BLaER1 (cell line): ENCODE results near the gene SULT4A1.

Source experiments
- H3K27ac ChIP-seq: shearing (Covaris generic); formaldehyde crosslinking; 2 replicates; pipeline ENCODE4 v1.8.1; 2022
- H3K27me3 ChIP-seq: shearing (Covaris generic); formaldehyde crosslinking; 2 replicates; pipeline ENCODE4 v1.8.1; 2022
- H3K36me3 ChIP-seq: shearing (Covaris generic); formaldehyde crosslinking; 2 replicates; pipeline ENCODE4 v1.8.1; 2022
- H3K4me1 ChIP-seq: shearing (Covaris generic); formaldehyde crosslinking; 2 replicates; pipeline ENCODE4 v1.8.1; 2022
- H3K4me2 ChIP-seq: shearing (Covaris generic); formaldehyde crosslinking; 2 replicates; pipeline ENCODE4 v1.8.1; 2022
- H3K4me3 ChIP-seq: shearing (Covaris generic); formaldehyde crosslinking; 2 replicates; pipeline ENCODE4 v1.8.1; 2022
- H3K9ac ChIP-seq: shearing (Covaris generic); formaldehyde crosslinking; 2 replicates; pipeline ENCODE4 v1.8.1; 2022
- H3K9me3 ChIP-seq: shearing (Covaris generic); formaldehyde crosslinking; 2 replicates; pipeline ENCODE4 v1.8.1; 2022
- H4K20me1 ChIP-seq: shearing (Covaris generic); formaldehyde crosslinking; 2 replicates; pipeline ENCODE4 v1.8.1; 2022
- Cebpa-rat ChIP-seq: shearing (Covaris generic); IDR thresholded peaks from 2 replicates; pipeline ENCODE4 v1.8.1; 2022

Gene SULT4A1

GRCh38 chr22:43867839-43868635 lies 5.7 kb upstream of the SULT4A1 start:
- Histone ChIP-seq H3K27me3 (no peaks in the 10 kb centered on the region), H3K27ac (no peak overlapping the region), H3K4me1 (no peaks in the 10 kb centered on the region), H3K9ac (no peak overlapping the region), H3K4me3 (no peak overlapping the region), H3K9me3 (no peaks in the 10 kb centered on the region), H3K36me3 (no peaks in the 10 kb centered on the region), H4K20me1 (no peaks in the 10 kb centered on the region), H3K4me2 (no peak overlapping the region)
- TF ChIP-seq Cebpa-rat, result no peak

DNA sequence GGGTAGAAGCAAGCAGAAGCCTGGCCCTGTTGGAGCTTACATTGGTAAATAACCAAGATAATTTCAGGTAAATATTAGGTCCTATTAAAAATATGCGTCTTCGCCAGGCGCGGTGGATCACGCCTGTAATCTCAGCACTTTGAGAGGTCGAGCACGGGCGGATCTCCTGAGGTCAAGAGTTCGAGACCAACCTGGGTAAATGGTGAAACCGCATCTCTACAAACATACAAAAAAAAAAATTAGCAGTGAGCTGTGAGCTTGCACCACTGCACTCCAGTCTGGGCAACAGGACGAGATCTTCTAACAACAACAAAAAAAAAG lies 529 bp upstream of the SULT4A1 start:
- Histone ChIP-seq H3K4me3 (no peak overlapping the region), H3K4me2 (no peak overlapping the region), H3K9ac (no peak overlapping the region), H4K20me1 (no peaks in the 10 kb centered on the region), H3K27me3 (no peaks in the 10 kb centered on the region), H3K4me1 (0 out of 2 replicates have a peak, but pooled peaks cover 6% of the 10 kb centered on the region), H3K9me3 (no peaks in the 10 kb centered on the region; the same call in 1 of the 2 replicates), H3K36me3 (no peaks in the 10 kb centered on the region), H3K27ac (no peak overlapping the region)
- no peak for TF ChIP-seq Cebpa-rat

DNA sequence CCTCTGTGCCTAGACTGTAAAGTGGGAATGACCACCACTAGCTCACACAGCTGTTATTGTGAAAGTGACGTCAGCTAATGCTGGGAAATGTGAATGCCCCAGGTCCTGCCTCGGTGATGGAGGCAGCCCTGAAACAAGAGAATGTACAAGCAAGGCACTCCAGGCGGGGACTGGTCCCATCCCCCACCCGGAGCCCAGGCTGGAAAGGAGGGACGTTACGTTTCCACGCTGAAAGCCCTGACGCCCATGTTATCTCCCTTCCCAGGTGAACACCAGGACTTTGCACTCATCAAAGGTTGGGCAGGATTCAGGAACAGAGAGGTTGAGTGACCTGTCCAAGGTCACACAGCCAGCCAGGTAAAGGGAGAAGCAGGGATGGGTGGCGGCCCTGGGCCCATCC lies 784 bp downstream of the SULT4A1 start:
- 0 out of 2 replicates have a peak, but pooled peaks cover 12% of the 10 kb centered on the region for H3K4me1 ChIP-seq
- no peak overlapping the region for H3K27ac ChIP-seq
- no peaks in the 10 kb centered on the region for H3K27me3 ChIP-seq
- no peak overlapping the region for H3K9ac ChIP-seq
- no peaks in the 10 kb centered on the region for H4K20me1 ChIP-seq
- peaks cover 8% of the 10 kb centered on the region for H3K9me3 ChIP-seq
- H3K4me3 ChIP-seq, result no peak overlapping the region
- no peak overlapping the region for H3K4me2 ChIP-seq
- H3K36me3 ChIP-seq, result no peaks in the 10 kb centered on the region
- TF ChIP-seq Cebpa-rat, result no peak

GRCh38 chr22:43860831-43861230 lies 1.5 kb downstream of the SULT4A1 start:
- no peak for TF ChIP-seq Cebpa-rat
- H3K4me2 ChIP-seq, result no peak overlapping the region

GRCh38 chr22:43860126-43860525 lies 2.2 kb downstream of the SULT4A1 start:
- H3K27ac ChIP-seq, result no peak overlapping the region
- no peaks in the 10 kb centered on the region for H3K27me3 ChIP-seq
- TF ChIP-seq Cebpa-rat, result no peak
- H3K9ac ChIP-seq, result no peak overlapping the region
- H4K20me1 ChIP-seq, result no peaks in the 10 kb centered on the region
- peaks cover 13% of the 10 kb centered on the region for H3K9me3 ChIP-seq
- H3K4me2 ChIP-seq, result no peak overlapping the region
- H3K4me1 ChIP-seq, result peaks cover 18% of the 10 kb centered on the region; the same call in 1 of the 2 replicates
- no peaks in the 10 kb centered on the region for H3K36me3 ChIP-seq
- H3K4me3 ChIP-seq, result no peak overlapping the region

More at GRCh38 chr22:43860831-43861230, 1.5 kb downstream of the SULT4A1 start:
- peaks cover 17% of the 10 kb centered on the region; the same call in 1 of the 2 replicates for H3K4me1 ChIP-seq
- no peak overlapping the region for H3K27ac ChIP-seq
- H3K27me3 ChIP-seq, result no peaks in the 10 kb centered on the region
- H3K36me3 ChIP-seq, result no peaks in the 10 kb centered on the region
- peaks cover 13% of the 10 kb centered on the region for H3K9me3 ChIP-seq
- no peaks in the 10 kb centered on the region for H4K20me1 ChIP-seq
- H3K9ac ChIP-seq, result no peak overlapping the region
- H3K4me3 ChIP-seq, result no peak overlapping the region

GRCh38 chr22:43859621-43860020 lies 2.7 kb downstream of the SULT4A1 start:
- no peak overlapping the region for H3K9ac ChIP-seq
- no peaks in the 10 kb centered on the region for H4K20me1 ChIP-seq
- no peak for TF ChIP-seq Cebpa-rat
- no peak overlapping the region for H3K4me3 ChIP-seq
- H3K36me3 ChIP-seq, result no peaks in the 10 kb centered on the region
- H3K27ac ChIP-seq, result no peak overlapping the region
- H3K27me3 ChIP-seq, result no peaks in the 10 kb centered on the region
- peaks cover 18% of the 10 kb centered on the region; the same call in 1 of the 2 replicates for H3K4me1 ChIP-seq
- peaks cover 13% of the 10 kb centered on the region for H3K9me3 ChIP-seq
- no peak overlapping the region for H3K4me2 ChIP-seq

- no peak for TF ChIP-seq Cebpa-rat
- Histone ChIP-seq H3K27ac (no peak overlapping the region), H3K4me1 (peaks cover 18% of the 10 kb centered on the region; the same call in 1 of the 2 replicates), H3K36me3 (no peaks in the 10 kb centered on the region), H4K20me1 (no peaks in the 10 kb centered on the region), H3K9me3 (peaks cover 13% of the 10 kb centered on the region), H3K4me3 (no peak overlapping the region), H3K27me3 (no peaks in the 10 kb centered on the region), H3K9ac (no peak overlapping the region), H3K4me2 (no peak overlapping the region)
Observed at GRCh38 chr22:43859176-43859575, 3.1 kb downstream of the SULT4A1 start.

- Histone ChIP-seq H3K9ac (no peak overlapping the region), H3K4me2 (no peak overlapping the region; the same call in 1 of the 2 replicates), H3K9me3 (peaks cover 13% of the 10 kb centered on the region), H3K27ac (no peak overlapping the region), H4K20me1 (no peaks in the 10 kb centered on the region), H3K36me3 (no peaks in the 10 kb centered on the region), H3K27me3 (no peaks in the 10 kb centered on the region), H3K4me3 (no peak overlapping the region), H3K4me1 (peaks cover 24% of the 10 kb centered on the region)
- no peak for TF ChIP-seq Cebpa-rat
Observed at GRCh38 chr22:43858156-43858895, 4.0 kb downstream of the SULT4A1 start.

- H4K20me1 ChIP-seq, result no peaks in the 10 kb centered on the region
- H3K4me2 ChIP-seq, result no peak overlapping the region
- H3K27ac ChIP-seq, result no peak overlapping the region
- no peaks in the 10 kb centered on the region for H3K36me3 ChIP-seq
- H3K27me3 ChIP-seq, result no peaks in the 10 kb centered on the region
- H3K4me1 ChIP-seq, result peaks cover 34% of the 10 kb centered on the region
- H3K9me3 ChIP-seq, result peaks cover 13% of the 10 kb centered on the region
- H3K9ac ChIP-seq, result no peak overlapping the region
- no peak for TF ChIP-seq Cebpa-rat
- no peak overlapping the region for H3K4me3 ChIP-seq
Observed at GRCh38 chr22:43857367-43857766, 4.9 kb downstream of the SULT4A1 start.

DNA sequence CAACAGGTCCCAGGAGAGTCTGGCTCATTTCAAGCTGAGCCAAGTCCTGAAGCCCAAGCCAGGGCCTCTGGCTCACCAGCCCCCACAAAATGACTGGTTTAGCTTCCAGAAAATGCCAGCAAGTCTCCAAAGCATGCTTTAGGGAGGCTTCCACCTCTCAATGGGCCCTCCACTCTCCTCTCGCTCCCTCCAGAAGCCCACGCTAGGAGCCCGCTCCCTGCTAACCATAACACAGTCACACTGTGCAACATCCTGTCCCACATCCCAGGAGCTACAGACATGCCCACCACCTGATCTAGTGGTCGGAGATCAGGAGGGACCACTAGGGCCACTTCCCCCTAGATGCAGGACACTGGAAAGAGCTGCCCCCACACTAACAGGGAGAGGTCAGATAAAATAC lies 6.9 kb downstream of the SULT4A1 start:
- peaks cover 13% of the 10 kb centered on the region for H3K9me3 ChIP-seq
- TF ChIP-seq Cebpa-rat, result no peak
- H3K4me2 ChIP-seq, result no peak overlapping the region
- H3K27me3 ChIP-seq, result no peaks in the 10 kb centered on the region
- no peak overlapping the region for H3K27ac ChIP-seq
- no peak overlapping the region for H3K4me3 ChIP-seq
- H3K4me1 ChIP-seq, result peaks cover 43% of the 10 kb centered on the region
- no peak overlapping the region for H3K9ac ChIP-seq
- no peaks in the 10 kb centered on the region for H3K36me3 ChIP-seq
- H4K20me1 ChIP-seq, result no peaks in the 10 kb centered on the region
